H1 (cell line): ENCODE results near the gene ATR. TPM values are rescaled to one million over a fixed set of nuclear protein-coding genes. Genes with fewer than 3 reads are reported as not detected.
A peak's percentile ranks its signal among the peaks of the same experiment; 100 is the strongest.

Experiments used
- ASH2L ChIP-seq: fragments of 200-600, 300-600 bp; sonication (generic); IDR thresholded peaks from one replicate; pipeline ENCODE4 v1.7.1; 2017; ENCODE audit warnings: low read length
- ATF3 ChIP-seq: IDR thresholded peaks from 2 replicates; pipeline ENCODE4 v1.6.1; 2011; ENCODE audit warnings: low read depth, mild to moderate bottlenecking, low read length; ENCODE audit not compliant: insufficient read depth
- BACH1 ChIP-seq: IDR thresholded peaks from 2 replicates; pipeline ENCODE4 v1.6.1; 2012; ENCODE audit warnings: low read length, improper control_type of control experiment
- CEBPB ChIP-seq: IDR thresholded peaks from 2 replicates; pipeline ENCODE4 v1.6.1; 2012; ENCODE audit warnings: low read depth, low read length
- CHD2 ChIP-seq: IDR thresholded peaks from 2 replicates; pipeline ENCODE4 v1.6.1; 2012; ENCODE audit warnings: low read length, improper control_type of control experiment
- KDM4A ChIP-seq: IDR thresholded peaks from one replicate; pipeline ENCODE4 v1.7.1; 2012; ENCODE audit warnings: low read depth, mild to moderate bottlenecking, moderate library complexity, low read length, inconsistent platforms; ENCODE audit not compliant: severe bottlenecking
- PHF8 ChIP-seq: fragments of 200-600 bp; sonication (generic); conservative IDR thresholded peaks from 2 replicates; pipeline ENCODE4 v1.7.1; 2012; ENCODE audit warnings: low read depth, mild to moderate bottlenecking, inconsistent platforms, low read length, moderate library complexity
- RAD21 ChIP-seq, 2 experiments: IDR thresholded peaks in 1 of 2; conservative IDR thresholded peaks in 1 of 2; 2 replicates each; pipeline ENCODE4 v1.6.1; 2011; ENCODE audit warnings: low read depth in 2 of 2, low read length in 2 of 2, improper control_type of control experiment in 1 of 2, inconsistent platforms in 1 of 2, mild to moderate bottlenecking in 1 of 2, moderate library complexity in 1 of 2
- RBBP5 ChIP-seq: IDR thresholded peaks from 2 replicates; pipeline ENCODE4 v1.7.1; 2012; ENCODE audit warnings: low read depth, mild to moderate bottlenecking, inconsistent platforms, low read length, moderate library complexity, borderline replicate concordance
- SIX5 ChIP-seq: IDR thresholded peaks from 2 replicates; pipeline ENCODE4 v1.6.1; 2011; ENCODE audit warnings: mild to moderate bottlenecking, low read depth, low read length
- TEAD4 ChIP-seq: IDR thresholded peaks from 2 replicates; pipeline ENCODE4 v1.6.1; 2012; ENCODE audit warnings: low read depth, low read length, inconsistent platforms, mixed read lengths
- YY1 ChIP-seq: IDR thresholded peaks from 2 replicates; pipeline ENCODE4 v1.6.1; 2011; ENCODE audit warnings: low read depth, mild to moderate bottlenecking, low read length
- ZNF274 ChIP-seq: IDR thresholded peaks from 2 replicates; pipeline ENCODE4 v1.7.0; 2012; ENCODE audit warnings: low read length, borderline replicate concordance; ENCODE audit errors: extremely low read depth
- polyA plus RNA-seq, 7 experiments: library from polyadenylated mRNA; depleted of rRNA in 3 of 7; stranded (reverse) in 5 of 7; unstranded in 2 of 7; fragments of >200 nt in 5 of 7; fragments of 200-250 nt in 2 of 7; gene quantifications; 1 replicate in 5 of 7; 2 replicates in 1 of 7; 4 replicates in 1 of 7; pipeline versions ENCODE4 v1.2.1 to v1.2.3, GENCODE V29; 2011 to 2013; ENCODE audit warnings: missing spikeins in 2 of 7, mixed read lengths in 2 of 7
- total RNA-seq: library from RNA; stranded (reverse); fragmentation: NEBNext Ultra II Directional; extraction: Animal tissue kit (Norgen Biotek cat#: 25700); gene quantifications from 2 replicates; pipeline ENCODE4 v1.2.1, GENCODE V29; 2021

Gene ATR
- total and polyA plus RNA-seq, 2 of the 8 experiments (the other 6 are each of a cell fraction or from before 2014, with no cell fraction given), result 8.4 to 23.2 TPM

- TF ChIP-seq RBBP5 (peak; percentile 95), BACH1 (no peak), CHD2 (no peak), SIX5 (no peak; the same call in 1 of the 2 replicates), ATF3 (no peak), TEAD4 (no peak), ASH2L (peak; percentile 96), ZNF274 (no peak), CEBPB (peak; percentile 45; the same call in 1 of the 2 replicates), KDM4A (peak; percentile 96), YY1 (peak; percentile 74; the same call in 1 of the 2 replicates), PHF8 (peak; percentile 90), RAD21 (IDR thresholded peaks at IDR 0.05 in 1 of 2, conservative IDR thresholded peaks at IDR 0.05 in 1 of 2; ENCODE audit: low read depth in 2 of 2, low read length in 2 of 2) (peak in 1 of 2 experiments; percentile 5; a peak in 1 of 4 replicates)
Observed at GRCh38 chr3:142578329-142579223, at the start of gene ATR (continued).
